ENCODE measurements around the gene KRT86.

The KRT86 gene

GRCh38 chr12:52230364-52231281, 43.8 kb upstream of the KRT86 start:
- TF ChIP-seq CREB1 (IDR thresholded peaks at IDR 0.05; ENCODE audit: low read depth) (0 out of 2 replicates have a peak, but pooled peaks have one; percentile 17), YY1 (IDR thresholded peaks at IDR 0.05; ENCODE audit: low read depth) (no peak), TCF12 (IDR thresholded peaks at IDR 0.05; ENCODE audit: low read depth) (peak; percentile 76), TEAD4 (IDR thresholded peaks at IDR 0.05) (peak; percentile 92), REST (IDR thresholded peaks at IDR 0.05; ENCODE audit: low read depth) (no peak), ZBTB7A (IDR thresholded peaks at IDR 0.05; ENCODE audit: low read depth) (peak; percentile 57; the same call in 1 of the 2 replicates), FOXM1 (IDR thresholded peaks at IDR 0.05; ENCODE audit: borderline replicate concordance, low read depth) (peak; percentile 88; the same call in 1 of the 2 replicates), EGR1 (IDR thresholded peaks at IDR 0.05) (no peak), EP300 (IDR thresholded peaks at IDR 0.05; ENCODE audit: borderline replicate concordance) (peak; percentile 92), NFIC (IDR thresholded peaks at IDR 0.05) (peak; percentile 84), USF1 (IDR thresholded peaks at IDR 0.05) (no peak)

GRCh38 chr12:52231305-52232202, 42.9 kb upstream of the KRT86 start:
- no peak for TF ChIP-seq NFIC (IDR thresholded peaks at IDR 0.05)
- no peak for TF ChIP-seq EGR1 (IDR thresholded peaks at IDR 0.05)

- TF ChIP-seq TEAD4 (IDR thresholded peaks at IDR 0.05) (no peak), FOXM1 (IDR thresholded peaks at IDR 0.05; ENCODE audit: borderline replicate concordance, low read depth) (no peak), EP300 (IDR thresholded peaks at IDR 0.05; ENCODE audit: borderline replicate concordance) (no peak), YY1 (IDR thresholded peaks at IDR 0.05; ENCODE audit: low read depth) (no peak), RAD21 (IDR thresholded peaks at IDR 0.05; ENCODE audit: low read depth) (no peak), CEBPB (IDR thresholded peaks at IDR 0.05) (no peak), ZBTB7A (IDR thresholded peaks at IDR 0.05; ENCODE audit: low read depth) (no peak), TAF1 (IDR thresholded peaks at IDR 0.05; ENCODE audit: low read depth) (no peak), REST (IDR thresholded peaks at IDR 0.05; ENCODE audit: low read depth) (no peak), CREB1 (IDR thresholded peaks at IDR 0.05; ENCODE audit: low read depth) (no peak), TCF12 (IDR thresholded peaks at IDR 0.05; ENCODE audit: low read depth) (no peak), NFIC (IDR thresholded peaks at IDR 0.05) (no peak), USF1 (IDR thresholded peaks at IDR 0.05) (no peak), EGR1 (IDR thresholded peaks at IDR 0.05) (no peak), MAX (IDR thresholded peaks at IDR 0.05) (no peak; the same call in 1 of the 2 replicates)
These were observed 42.2 kb upstream of the KRT86 start for GRCh38 chr12:52232203-52232673.

GRCh38 chr12:52232674-52233461, 41.6 kb upstream of the KRT86 start, which contains the start of gene KRT7:
Gene KRT7, plus strand, starts transcription at chr12:52233243. Its CDS starts 54 bp downstream, at chr12:52233297.
- no peak for TF ChIP-seq MAX (IDR thresholded peaks at IDR 0.05)
